ENCODE results near the gene CACNA1D.
"Not testable (repeated sequence)": the region's sequence is repeated elsewhere in the genome, so short reads cannot be mapped to it uniquely, and the experiment has no call there.

Gene CACNA1D

GRCh38 chr3:53646723-53647122 is 152.3 kb downstream of the CACNA1D start:
- in situ Hi-C loops (cut with MboI; ENCODE audit: low sequenced_read_pairs), result no loop called here

GRCh38 chr3:53649816-53650215 is 155.4 kb downstream of the CACNA1D start:
- in situ Hi-C loops (cut with MboI; ENCODE audit: low sequenced_read_pairs), result no loop called here

GRCh38 chr3:53650424-53650823 is 156.0 kb downstream of the CACNA1D start:
- in situ Hi-C loops (cut with MboI; ENCODE audit: low sequenced_read_pairs), result no loop called here

- in situ Hi-C loops (cut with MboI; ENCODE audit: low sequenced_read_pairs), result no loop called here
Observed at GRCh38 chr3:53650928-53651661, 156.7 kb downstream of the CACNA1D start.

DNA sequence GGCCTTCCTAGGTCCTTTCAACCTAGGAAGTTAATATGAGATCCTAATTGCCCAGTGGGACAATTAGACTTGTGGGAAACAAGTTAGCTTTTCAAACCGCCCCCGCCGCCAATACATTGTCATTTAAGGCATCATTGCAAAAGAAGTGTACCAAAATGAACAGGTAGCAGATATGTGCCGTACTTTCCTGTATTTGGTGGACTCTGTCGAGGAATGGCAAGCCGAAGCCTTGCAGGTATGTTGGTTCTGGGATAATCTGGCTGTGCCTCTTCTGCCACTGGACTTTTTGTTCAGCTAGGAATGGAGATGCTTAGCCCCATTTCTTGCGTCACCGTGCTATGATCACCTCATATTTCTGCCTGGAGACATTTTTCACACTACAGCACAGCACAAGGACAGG is 157.5 kb downstream of the CACNA1D start:
- in situ Hi-C loops (cut with MboI; ENCODE audit: low sequenced_read_pairs), result no loop called here

- in situ Hi-C loops (cut with MboI; ENCODE audit: low sequenced_read_pairs), result no loop called here
Observed at GRCh38 chr3:53657651-53658050, 163.2 kb downstream of the CACNA1D start.

DNA sequence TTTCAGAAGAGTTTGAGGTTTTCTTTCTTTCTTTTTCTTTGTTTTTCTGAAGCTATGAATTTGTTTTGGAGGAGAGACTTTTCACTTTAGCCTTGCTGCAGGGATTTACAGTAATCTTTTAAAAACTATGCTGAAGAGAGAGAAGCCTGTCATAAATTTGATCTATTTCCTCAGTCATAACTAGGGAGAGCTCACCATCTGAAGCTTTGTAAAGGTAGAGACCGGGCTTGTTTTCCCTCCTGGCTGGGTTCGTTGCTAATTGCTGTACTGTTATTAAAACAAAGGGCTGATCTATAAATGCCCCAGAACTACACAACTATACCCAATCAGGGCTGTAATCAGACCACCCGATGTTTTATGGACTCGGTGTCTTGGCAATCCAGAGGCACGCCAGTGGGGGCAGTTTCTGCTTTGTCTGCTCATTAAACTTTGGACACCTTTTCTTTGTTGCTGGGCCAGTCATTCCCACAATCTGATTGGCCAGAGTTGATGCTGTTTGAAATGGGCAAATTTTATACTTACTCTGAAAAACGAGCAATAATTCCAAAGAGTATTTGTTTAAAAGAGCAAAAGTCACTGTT is 164.3 kb downstream of the CACNA1D start:
- in situ Hi-C loops (cut with MboI; ENCODE audit: low sequenced_read_pairs), result no loop called here

DNA sequence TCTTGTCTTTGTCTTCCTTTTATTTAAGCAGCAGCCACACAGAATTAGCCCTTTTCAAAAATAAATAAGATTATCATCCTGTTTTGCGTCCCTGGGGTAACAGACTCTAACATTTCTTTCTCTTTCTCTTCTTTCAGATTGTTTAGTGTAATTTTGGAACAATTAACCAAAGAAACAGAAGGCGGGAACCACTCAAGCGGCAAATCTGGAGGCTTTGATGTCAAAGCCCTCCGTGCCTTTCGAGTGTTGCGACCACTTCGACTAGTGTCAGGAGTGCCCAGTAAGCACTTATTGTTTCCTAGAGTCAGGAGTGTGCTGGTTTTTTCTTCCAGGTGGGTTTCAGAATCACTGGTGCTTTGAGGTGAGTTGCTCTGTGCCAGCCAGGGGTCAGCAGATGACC is 165.6 kb downstream of the CACNA1D start:
- in situ Hi-C loops (cut with MboI; ENCODE audit: low sequenced_read_pairs), result no loop called here

DNA sequence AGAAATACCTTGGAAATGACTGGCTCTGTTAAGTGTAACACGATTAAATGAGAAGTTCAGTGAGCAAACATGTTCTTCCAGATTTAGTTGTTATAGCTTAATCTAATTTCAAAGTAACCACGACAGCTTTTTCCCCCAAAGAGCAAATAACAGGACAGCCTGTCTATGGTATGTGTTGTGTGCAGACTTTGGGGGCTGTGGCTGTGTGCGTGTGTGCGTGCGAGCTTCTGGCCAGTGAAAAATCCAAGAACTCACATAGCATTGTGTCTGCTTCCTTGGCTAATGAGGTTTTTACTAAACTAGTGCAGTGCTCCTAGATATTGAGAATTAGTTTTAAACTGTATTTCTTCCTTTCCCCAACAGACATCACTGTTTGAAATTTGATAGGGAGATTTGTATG is 167.1 kb downstream of the CACNA1D start:
- in situ Hi-C loops (cut with MboI; ENCODE audit: low sequenced_read_pairs), result no loop called here

- in situ Hi-C loops (cut with MboI; ENCODE audit: low sequenced_read_pairs), result not testable (repeated sequence)
Observed at GRCh38 chr3:53664812-53665211, 170.4 kb downstream of the CACNA1D start.

- in situ Hi-C loops (cut with MboI; ENCODE audit: low sequenced_read_pairs), result no loop called here
Observed at GRCh38 chr3:53665608-53666425, 171.4 kb downstream of the CACNA1D start.

GRCh38 chr3:53668872-53669271 is 174.5 kb downstream of the CACNA1D start:
- in situ Hi-C loops (cut with MboI; ENCODE audit: low sequenced_read_pairs), result no loop called here

GRCh38 chr3:53670721-53671120 is 176.3 kb downstream of the CACNA1D start:
- in situ Hi-C loops (cut with MboI; ENCODE audit: low sequenced_read_pairs), result no loop called here

- in situ Hi-C loops (cut with MboI; ENCODE audit: low sequenced_read_pairs), result no loop called here
Observed at GRCh38 chr3:53671192-53671960, 177.0 kb downstream of the CACNA1D start.

DNA sequence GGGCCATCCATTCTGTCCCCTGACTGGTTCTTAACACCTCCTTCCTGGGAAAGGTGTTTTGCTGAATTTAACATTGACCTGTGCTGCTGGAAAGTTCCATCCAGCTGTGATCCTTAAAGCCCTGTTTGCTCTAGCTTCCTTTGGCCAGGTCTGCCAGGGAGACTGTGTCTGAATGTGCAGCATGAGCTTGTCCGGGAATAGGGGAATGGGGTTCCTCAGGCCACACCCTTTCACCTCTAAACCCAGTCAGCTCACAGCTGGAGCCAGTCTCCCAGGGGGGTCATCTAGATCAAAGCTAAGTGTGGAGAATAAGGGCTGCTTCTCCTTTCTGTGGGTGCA is 177.5 kb downstream of the CACNA1D start:
- in situ Hi-C loops (cut with MboI; ENCODE audit: low sequenced_read_pairs), result no loop called here

GRCh38 chr3:53672981-53673380 is 178.6 kb downstream of the CACNA1D start:
- in situ Hi-C loops (cut with MboI; ENCODE audit: low sequenced_read_pairs), result no loop called here

DNA sequence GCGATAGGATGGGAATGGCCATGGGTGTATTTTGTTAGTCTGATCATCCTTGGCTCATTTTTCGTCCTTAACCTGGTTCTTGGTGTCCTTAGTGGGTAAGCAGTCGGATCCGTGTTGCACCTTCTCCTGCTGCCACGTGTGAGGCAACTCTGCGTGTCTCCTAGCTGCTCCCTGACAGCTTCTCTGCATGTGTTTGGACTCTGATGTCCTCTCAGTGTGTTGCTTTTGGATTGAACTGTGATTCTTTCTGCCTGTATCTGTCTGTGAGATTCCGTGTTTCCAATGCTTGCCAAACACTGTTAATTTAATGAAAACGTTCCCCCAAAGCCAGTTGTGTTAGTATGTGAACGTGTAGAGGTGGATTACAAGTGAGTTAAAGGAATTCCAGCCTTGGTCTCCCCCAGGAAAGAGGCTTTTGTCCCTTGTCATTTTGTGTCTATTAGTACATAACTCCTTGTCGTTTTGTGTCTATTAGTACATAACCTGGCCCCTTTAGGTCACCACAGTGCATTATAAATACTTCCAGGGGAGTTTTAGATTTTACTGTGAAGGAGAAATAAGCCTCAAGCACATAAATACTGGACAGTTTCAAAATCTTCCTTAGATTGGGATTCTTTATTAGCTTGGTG is 179.4 kb downstream of the CACNA1D start:
- in situ Hi-C loops (cut with MboI; ENCODE audit: low sequenced_read_pairs), result no loop called here

DNA sequence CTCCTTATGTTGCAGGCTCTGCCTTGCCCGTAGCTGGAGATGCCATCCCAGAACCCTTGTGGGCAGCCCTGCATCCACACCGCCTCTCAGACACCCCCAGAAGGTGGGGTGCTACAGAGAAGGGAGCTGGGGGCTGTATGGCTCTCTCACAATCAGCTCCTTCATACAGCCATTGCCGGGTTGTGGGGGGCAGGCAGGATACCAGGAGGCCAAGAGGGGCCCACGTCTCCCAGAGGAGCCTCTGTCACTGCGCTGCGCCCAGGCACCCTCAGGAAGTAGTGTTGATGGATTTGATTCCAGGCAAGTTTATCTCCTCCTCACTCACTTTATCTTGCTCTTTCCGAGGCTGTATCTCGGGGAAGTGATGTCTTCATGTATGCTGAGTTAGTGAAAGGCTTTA is 180.2 kb downstream of the CACNA1D start:
- in situ Hi-C loops (cut with MboI; ENCODE audit: low sequenced_read_pairs), result no loop called here

DNA sequence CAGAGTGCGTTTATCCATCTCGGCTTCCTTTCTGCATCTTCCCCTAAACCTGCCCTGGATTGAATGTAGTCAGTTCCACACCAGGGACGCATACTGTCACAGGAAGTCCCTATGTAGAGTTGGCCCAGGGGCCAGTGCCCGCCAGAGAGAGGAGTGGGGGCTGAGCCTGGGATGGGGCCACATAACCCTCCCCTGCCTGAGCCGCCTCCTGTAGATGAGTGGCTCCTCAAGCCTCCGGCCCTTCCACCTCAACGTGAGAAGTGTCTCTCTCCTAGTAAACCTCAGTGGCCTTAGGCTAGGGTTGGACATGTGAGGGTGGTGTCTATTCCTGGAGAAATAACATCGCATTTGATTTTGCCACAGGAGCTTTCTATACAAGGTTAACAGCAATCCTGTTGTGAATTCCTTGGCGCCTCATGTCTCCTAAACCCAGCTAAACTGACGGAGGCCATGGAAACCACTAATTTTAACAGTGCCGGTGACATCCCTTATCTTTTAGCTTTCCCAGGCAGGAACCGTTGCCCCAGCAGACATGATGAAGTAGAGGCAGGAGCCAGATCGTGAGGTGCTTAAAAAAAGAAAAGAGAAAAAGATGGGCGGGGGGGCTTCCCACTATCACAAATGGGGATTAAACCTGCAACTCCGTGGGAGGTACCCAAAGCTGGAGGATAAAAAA is 180.7 kb downstream of the CACNA1D start:
- in situ Hi-C loops (cut with MboI; ENCODE audit: low sequenced_read_pairs), result no loop called here

DNA sequence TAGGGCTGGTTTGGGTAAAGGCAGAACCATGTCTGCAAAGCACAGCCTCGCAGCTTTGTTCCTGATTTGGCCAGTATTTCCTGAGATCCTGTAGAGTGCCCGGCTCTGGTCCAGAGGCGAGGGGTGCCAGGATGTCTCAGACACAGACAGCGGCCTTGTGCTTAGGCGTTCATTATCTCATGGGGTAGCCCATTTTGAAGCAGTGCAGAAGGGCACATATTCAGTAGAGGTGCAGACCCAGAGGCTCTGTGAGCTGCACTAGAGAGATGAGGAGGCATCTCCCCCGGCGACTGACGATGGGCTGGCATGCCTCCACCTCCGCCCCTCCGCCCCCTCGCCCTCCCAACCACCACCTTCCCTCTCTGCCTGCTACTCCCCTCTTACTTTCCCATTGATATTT is 181.5 kb downstream of the CACNA1D start:
- in situ Hi-C loops (cut with MboI; ENCODE audit: low sequenced_read_pairs), result no loop called here
